SK-N-MC (cell line): ENCODE measurements around the gene AFF1.

Source experiments
- DNase-seq: peaks from one replicate; pipeline ENCODE4 v3.0.0-alpha.2; 2011; ENCODE audit warnings: low read depth, low spot score
- H3K27ac ChIP-seq: fragments of 200-600 bp; sonication (generic); 2 replicates; pipeline ENCODE4 v1.5.1; 2016; ENCODE audit warnings: mixed run types
- H3K36me3 ChIP-seq: fragments of 200-600 bp; sonication (generic); 2 replicates; pipeline ENCODE4 v1.6.1; 2017; ENCODE audit warnings: antibody characterized with exemption, low read length, mixed read lengths; ENCODE audit not compliant: insufficient read depth
- H3K4me3 ChIP-seq: fragments of 200-600 bp; sonication (generic); 2 replicates; pipeline ENCODE4 v1.5.1; 2016
- H3K9ac ChIP-seq: fragments of 200-600 bp; sonication (generic); 2 replicates; pipeline ENCODE4 v1.8.0; 2017; ENCODE audit warnings: mixed run types, mixed read lengths; ENCODE audit not compliant: insufficient read length
- H3K9me3 ChIP-seq: fragments of 200-600 bp; sonication (generic); 2 replicates; pipeline ENCODE4 v1.6.1; 2017; ENCODE audit warnings: low read depth, mild to moderate bottlenecking, antibody characterized with exemption, low read length, moderate library complexity, mixed read lengths
- EZH2 ChIP-seq: fragments of 200-600 bp; sonication (generic); IDR thresholded peaks from one replicate; pipeline ENCODE4 v1.6.1; 2017; ENCODE audit warnings: antibody characterized with exemption
- FOXP2 ChIP-seq: optimal IDR thresholded peaks from 2 replicates; pipeline ENCODE3; 2011; ENCODE audit warnings: mild to moderate bottlenecking, moderate library complexity; ENCODE audit not compliant: insufficient read depth; ENCODE audit errors: extremely low read length, control extremely low read depth
- POLR2AphosphoS5 ChIP-seq: IDR thresholded peaks from 2 replicates; pipeline ENCODE4 v1.6.1; 2012; ENCODE audit warnings: mild to moderate bottlenecking, low read depth, low read length, borderline replicate concordance

Gene AFF1, protein sequence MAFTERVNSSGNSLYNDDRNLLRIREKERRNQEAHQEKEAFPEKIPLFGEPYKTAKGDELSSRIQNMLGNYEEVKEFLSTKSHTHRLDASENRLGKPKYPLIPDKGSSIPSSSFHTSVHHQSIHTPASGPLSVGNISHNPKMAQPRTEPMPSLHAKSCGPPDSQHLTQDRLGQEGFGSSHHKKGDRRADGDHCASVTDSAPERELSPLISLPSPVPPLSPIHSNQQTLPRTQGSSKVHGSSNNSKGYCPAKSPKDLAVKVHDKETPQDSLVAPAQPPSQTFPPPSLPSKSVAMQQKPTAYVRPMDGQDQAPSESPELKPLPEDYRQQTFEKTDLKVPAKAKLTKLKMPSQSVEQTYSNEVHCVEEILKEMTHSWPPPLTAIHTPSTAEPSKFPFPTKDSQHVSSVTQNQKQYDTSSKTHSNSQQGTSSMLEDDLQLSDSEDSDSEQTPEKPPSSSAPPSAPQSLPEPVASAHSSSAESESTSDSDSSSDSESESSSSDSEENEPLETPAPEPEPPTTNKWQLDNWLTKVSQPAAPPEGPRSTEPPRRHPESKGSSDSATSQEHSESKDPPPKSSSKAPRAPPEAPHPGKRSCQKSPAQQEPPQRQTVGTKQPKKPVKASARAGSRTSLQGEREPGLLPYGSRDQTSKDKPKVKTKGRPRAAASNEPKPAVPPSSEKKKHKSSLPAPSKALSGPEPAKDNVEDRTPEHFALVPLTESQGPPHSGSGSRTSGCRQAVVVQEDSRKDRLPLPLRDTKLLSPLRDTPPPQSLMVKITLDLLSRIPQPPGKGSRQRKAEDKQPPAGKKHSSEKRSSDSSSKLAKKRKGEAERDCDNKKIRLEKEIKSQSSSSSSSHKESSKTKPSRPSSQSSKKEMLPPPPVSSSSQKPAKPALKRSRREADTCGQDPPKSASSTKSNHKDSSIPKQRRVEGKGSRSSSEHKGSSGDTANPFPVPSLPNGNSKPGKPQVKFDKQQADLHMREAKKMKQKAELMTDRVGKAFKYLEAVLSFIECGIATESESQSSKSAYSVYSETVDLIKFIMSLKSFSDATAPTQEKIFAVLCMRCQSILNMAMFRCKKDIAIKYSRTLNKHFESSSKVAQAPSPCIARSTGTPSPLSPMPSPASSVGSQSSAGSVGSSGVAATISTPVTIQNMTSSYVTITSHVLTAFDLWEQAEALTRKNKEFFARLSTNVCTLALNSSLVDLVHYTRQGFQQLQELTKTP

DNA sequence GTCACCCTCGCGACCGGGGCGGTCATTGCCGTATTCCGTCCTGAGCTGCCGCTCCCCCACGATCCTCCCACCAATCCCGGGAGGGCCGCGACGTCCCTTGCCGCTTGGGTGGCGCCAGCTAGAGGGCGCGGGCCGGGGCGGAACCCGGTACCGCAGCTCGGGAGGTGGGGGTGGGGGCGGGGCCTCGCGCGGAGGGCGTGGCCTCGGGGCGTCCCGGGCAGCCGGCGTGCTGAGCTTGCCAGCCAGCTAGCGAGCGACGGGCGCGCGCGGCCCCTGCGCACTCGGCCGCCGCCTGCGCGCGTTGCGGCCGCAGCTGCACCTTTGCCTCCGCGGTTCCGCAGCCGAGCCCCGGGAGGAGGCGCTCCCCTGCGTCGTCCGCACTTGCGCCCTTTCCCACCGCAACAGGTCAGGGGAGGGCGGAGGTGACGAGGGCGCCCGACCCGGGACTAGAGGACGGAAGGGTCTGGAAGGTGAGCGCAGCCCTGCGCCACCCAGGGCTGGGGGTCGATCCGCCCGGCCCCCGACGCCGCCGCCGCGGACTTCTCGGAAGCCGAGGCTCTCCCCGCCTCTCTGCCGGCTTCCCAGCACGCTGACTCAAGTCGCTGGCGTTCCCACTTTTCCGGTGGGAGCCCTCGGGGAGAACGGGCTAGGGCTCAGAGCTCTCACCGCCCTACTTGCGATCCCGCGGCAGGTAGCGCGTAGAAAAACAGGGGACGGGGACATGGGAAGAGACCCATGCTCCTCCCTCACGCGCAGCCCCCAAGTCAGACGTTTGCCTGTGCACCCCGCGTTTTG lies at the start of gene AFF1:
AFF1 (plus strand) TSS at position 241 of the 795 bp plus-strand sequence. CDS start 13,523 bp downstream, outside the sequence.
- Histone ChIP-seq H3K4me3 (peak within 1 kb of the TSS; percentile 96), H3K36me3 (no peaks in the 10 kb centered on the region), H3K9ac (peak within 1 kb of the TSS; percentile 82), H3K27ac (peak within 1 kb of the TSS; percentile 65), H3K9me3 (no peaks in the 10 kb centered on the region)
- no peak for DNase-seq
- TF ChIP-seq EZH2: no peak
- peak; percentile 73 for TF ChIP-seq POLR2AphosphoS5
- TF ChIP-seq FOXP2: peak; percentile 42

DNA sequence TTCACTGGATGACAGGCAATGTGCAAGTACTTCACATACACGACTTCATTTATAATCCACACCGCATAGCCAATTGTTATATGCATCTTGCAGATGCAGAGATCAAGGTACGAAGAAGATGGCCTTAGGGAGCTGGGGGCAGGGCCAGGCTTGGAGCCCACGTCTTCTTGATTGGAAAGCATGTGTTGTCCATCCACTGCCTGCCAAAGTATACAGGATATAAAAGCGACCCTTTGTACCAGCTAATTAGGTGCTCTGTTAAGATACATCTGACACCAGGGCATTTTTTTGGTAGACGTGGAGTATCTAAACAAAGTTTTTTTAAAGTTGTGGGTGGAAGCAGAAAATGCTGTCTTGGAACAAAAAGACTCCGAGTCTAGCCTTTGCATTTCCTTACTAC lies 44.0 kb upstream of the AFF1 start:
- H3K4me3 ChIP-seq: peak overlapping the region; percentile 85

DNA sequence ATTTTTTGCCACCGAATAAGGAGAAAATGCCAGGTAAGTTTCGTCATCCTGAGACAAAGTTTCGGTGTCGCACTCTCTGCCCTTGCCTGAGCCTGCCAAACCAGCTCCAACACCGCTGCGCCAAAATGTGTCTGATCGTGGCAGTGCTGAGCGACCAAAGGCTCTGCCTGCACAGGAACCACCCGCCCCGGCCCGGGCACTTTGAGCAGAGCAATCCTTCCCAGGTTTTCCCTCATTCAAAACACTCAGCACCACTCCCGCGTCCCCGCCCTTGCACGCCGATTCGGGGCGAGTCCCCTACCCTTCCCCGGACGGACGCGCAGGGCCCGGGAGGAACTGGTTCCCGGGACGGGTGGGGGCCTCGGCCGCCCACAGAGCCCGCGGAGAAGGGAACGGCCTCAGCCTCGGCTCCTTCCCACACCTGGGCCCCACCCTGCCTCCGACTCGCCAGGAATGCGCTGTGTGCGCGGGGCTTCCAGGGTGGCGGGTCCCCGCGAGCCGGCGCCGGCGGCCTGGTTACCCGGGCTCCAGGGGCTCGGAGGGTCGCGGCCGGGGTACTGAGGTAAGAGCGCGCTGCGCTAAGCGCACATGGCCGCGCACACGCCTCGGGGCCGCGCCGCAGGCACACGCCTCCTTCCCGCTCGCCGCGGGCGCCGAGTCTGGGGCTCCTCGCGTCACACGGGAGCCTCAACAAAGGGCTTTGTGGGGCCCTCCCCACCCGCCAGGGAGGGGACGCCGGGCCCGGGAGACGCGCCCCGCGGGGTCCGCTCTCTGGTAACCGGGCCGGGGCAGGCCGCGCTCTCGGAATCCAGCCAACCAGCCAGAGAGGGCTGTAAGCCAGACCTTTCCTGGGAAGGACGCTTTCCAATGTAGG lies 42.8 kb upstream of the AFF1 start, which contains the start of gene C4orf36:
C4orf36 (minus strand) TSS at position 661 of the 874 bp plus-strand sequence. CDS start 902 bp downstream, outside the sequence.
- no peaks in the 10 kb centered on the region for H3K9me3 ChIP-seq
- peaks cover 4% of the 10 kb centered on the region; the same call in 1 of the 2 replicates for H3K36me3 ChIP-seq
- TF ChIP-seq FOXP2 (peak; percentile 64), EZH2 (no peak), POLR2AphosphoS5 (peak; percentile 14; the same call in 1 of the 2 replicates)
- peak within 1 kb of the TSS; percentile 85 for H3K4me3 ChIP-seq
- peak within 1 kb of the TSS; percentile 95 for H3K27ac ChIP-seq
- H3K9ac ChIP-seq: peak within 1 kb of the TSS; percentile 91
- DNase-seq: no peak

More for the DNA sequence above, 44.0 kb upstream of the AFF1 start:
- DNase-seq: no peak
- H3K27ac ChIP-seq: peak overlapping the region; percentile 95
- TF ChIP-seq EZH2: no peak
- no peak for TF ChIP-seq FOXP2
- TF ChIP-seq POLR2AphosphoS5: no peak
- peak overlapping the region; percentile 91 for H3K9ac ChIP-seq
- H3K36me3 ChIP-seq: peaks cover 4% of the 10 kb centered on the region; the same call in 1 of the 2 replicates
- H3K9me3 ChIP-seq: no peaks in the 10 kb centered on the region

DNA sequence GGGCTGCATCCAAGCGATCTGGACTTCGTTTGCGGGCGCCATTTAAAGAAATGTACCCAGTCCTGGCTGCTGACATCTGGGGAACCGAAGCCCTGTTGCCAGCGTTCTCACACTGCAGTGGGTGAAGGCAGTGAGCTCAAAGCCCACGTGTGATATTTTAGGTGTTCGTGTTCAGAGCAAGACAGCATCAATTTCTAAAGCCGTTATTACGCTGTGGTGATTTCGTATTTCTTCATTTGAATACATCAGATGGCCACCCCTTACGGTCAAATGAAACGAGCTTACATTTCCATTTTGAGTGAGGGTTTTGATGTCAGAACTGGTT lies 42.2 kb upstream of the AFF1 start:
- Histone ChIP-seq H3K36me3 (no peaks in the 10 kb centered on the region), H3K9ac (peak overlapping the region; percentile 91), H3K9me3 (no peaks in the 10 kb centered on the region), H3K27ac (peak overlapping the region; percentile 95), H3K4me3 (peak overlapping the region; percentile 85)
- no peak for DNase-seq
- no peak for TF ChIP-seq FOXP2
- TF ChIP-seq EZH2: no peak
- no peak for TF ChIP-seq POLR2AphosphoS5

DNA sequence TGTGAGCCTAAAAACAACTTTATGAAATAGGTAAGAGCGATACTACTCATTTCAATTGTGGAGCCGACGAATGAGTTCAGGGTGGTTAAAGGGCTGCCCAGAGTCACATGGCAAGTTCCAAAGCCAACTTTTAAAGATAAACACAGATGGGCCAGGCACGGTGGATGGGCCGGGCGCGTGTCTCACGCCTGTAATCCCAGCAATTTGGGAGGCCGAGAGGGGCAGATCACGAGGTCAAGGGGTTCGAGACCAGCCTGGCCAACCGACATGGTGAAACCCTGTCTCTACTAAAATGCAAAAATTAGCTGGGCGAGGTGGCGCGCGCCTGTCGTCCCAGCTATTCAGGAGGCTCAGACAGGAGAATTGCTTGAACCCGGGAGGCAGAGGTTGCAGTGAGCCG lies 41.7 kb upstream of the AFF1 start:
- Histone ChIP-seq H3K9ac (peak overlapping the region; percentile 91), H3K27ac (peak overlapping the region; percentile 95), H3K4me3 (peak overlapping the region; percentile 85; the same call in 1 of the 2 replicates), H3K36me3 (no peaks in the 10 kb centered on the region), H3K9me3 (no peaks in the 10 kb centered on the region)
- TF ChIP-seq FOXP2 (no peak), EZH2 (no peak), POLR2AphosphoS5 (no peak)
- no peak for DNase-seq

DNA sequence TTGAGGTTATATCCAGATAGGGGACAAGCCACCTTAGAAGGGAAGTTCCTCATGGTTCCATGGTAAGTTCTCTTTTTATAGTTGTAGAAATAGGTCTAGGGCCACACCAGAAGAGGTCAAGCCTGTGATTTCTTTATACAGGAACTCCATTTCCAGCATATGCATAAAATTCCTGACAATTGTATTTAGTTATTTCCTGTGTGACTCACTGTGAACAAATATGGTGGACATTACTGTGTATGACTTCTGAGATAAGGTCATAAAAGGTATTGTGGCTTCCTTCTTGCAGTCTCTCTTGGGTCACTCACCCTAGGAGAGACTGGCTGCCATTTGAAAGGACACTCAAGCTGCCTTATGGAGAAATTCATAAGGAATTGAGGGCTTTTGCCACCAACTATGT lies 40.4 kb upstream of the AFF1 start:
- Histone ChIP-seq H3K36me3 (no peaks in the 10 kb centered on the region), H3K9ac (peak overlapping the region; percentile 1), H3K27ac (peak overlapping the region; percentile 79), H3K4me3 (no peak overlapping the region), H3K9me3 (no peaks in the 10 kb centered on the region)
- no peak for TF ChIP-seq POLR2AphosphoS5
- TF ChIP-seq EZH2: no peak
- TF ChIP-seq FOXP2: no peak
- no peak for DNase-seq
